GM19240 (cell line): ENCODE results near the gene MPRIP.

Source experiments
- DNase-seq: peaks from one replicate; pipeline ENCODE4 v3.0.0; 2011; ENCODE audit warnings: low spot score; ENCODE audit not compliant: insufficient read length

MPRIP gene

GRCh38 chr17:17229416-17230384 lies 187.4 kb downstream of the MPRIP start:
- DNase-seq: no peak

GRCh38 chr17:17231621-17232302 lies 189.5 kb downstream of the MPRIP start:
- no peak for DNase-seq

DNA sequence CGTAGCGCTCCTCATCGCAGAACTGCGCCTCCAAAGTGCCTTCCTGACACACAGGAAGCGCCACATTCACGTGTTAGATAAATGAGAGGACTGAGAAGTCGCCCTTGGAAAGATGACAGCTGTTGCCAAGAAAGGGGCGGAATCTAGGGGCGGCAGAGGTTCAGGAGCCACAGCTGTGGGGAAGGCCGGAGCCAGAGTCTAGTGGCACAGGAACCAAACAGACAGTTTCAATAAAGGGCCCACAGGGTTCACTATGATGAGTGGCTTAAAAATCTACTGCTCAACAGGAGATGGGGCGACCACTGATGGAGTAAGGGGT lies 190.0 kb downstream of the MPRIP start:
- DNase-seq: no peak

GRCh38 chr17:17235212-17236174 lies 193.2 kb downstream of the MPRIP start:
- no peak for DNase-seq

- no peak for DNase-seq
Measured at GRCh38 chr17:17236295-17237025, 194.2 kb downstream of the MPRIP start.

DNA sequence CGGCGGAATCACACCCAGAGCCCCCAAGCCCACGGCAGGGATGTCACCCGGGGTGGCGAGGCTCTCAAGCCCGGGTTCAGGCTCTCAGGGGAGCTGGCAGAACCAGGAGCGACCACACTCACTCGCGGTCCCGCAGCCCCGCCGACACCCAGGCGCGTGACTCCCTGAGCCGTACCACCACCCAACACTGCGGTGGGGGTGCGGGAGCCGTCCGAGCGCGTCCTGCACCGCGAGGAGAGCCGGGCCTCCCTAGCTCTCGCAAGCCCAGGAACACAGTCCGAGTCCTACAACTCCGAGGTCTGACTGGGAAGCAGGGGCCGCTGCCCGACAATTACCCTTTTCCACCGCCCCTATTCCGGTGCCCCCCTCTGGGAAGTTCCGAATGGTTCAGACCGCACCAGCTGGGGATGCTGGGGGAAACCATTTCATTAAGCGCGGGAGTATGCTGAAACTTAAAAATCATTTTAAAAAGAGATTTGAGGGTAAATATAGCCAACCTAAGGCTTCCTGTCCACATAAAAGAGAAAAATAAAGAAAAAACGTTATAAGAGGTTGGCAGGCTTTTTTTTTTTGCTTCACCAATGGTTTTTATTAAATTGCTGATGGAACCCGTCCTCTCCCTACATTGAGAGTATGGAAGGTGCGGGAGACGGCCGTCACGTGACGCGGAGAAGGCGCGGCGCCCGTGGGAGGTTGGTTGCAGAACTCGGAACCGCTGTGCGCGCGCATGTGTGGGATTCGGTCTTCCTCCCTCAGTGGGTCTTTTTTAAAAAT lies 195.0 kb downstream of the MPRIP start, which contains the start of gene FLCN:
Gene FLCN, minus strand, starts transcription at position 143 of the 774 bp plus-strand sequence. CDS start 9,031 bp downstream, outside the sequence.
- peak; percentile 84 for DNase-seq

- no peak for DNase-seq
Measured at GRCh38 chr17:17239832-17240231, 197.6 kb downstream of the MPRIP start.

DNA sequence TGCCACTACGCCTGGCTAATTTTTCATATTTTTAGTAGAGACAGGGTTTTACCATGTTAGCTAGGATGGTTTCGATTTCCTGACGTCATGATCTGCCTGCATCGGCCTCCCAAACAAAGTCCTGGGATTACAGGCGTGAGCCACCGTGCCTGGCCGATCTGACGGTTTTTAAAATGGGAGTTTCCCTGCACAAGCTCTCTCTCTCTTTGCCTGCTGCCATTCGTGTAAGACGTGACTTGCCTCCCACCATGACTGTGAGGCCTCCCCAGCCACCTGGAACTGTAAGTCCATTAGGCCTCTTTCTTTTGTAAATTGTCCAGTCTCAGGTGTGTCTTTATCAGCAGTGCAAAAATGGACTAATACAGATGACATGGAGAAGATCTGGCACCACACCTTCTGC lies 199.4 kb downstream of the MPRIP start:
- no peak for DNase-seq

GRCh38 chr17:17242246-17242645 lies 200.0 kb downstream of the MPRIP start:
- DNase-seq: no peak
